Activated CD4-positive, alpha-beta T cell treated with anti-CD3 and anti-CD28 coated beads, Interleukin-2, amount 10 ng/mL, durations not matched to agents 24 days and 14 days (primary cell): ENCODE results near the gene MLANA. TPM values are rescaled to one million over a fixed set of nuclear protein-coding genes. Genes with fewer than 3 reads are reported as not detected.
"Not testable (repeated sequence)": the region's sequence is repeated elsewhere in the genome, so short reads cannot be mapped to it uniquely, and the experiment has no call there.

Source experiments
- DNase-seq: peaks from one replicate; pipeline ENCODE4 v3.0.0; 2022
- H3K27ac Mint-ChIP-seq: one replicate; pipeline ENCODE4 v1.8.0; 2022; ENCODE audit warnings: mild to moderate bottlenecking, mixed read lengths
- H3K27me3 Mint-ChIP-seq: one replicate; pipeline ENCODE4 v1.8.0; 2022; ENCODE audit warnings: mixed read lengths
- H3K36me3 Mint-ChIP-seq: one replicate; pipeline ENCODE4 v1.8.0; 2022; ENCODE audit warnings: low read depth, mild to moderate bottlenecking, mixed read lengths
- H3K4me1 Mint-ChIP-seq: one replicate; pipeline ENCODE4 v1.8.0; 2021; ENCODE audit warnings: mixed read lengths
- H3K4me3 Mint-ChIP-seq: one replicate; pipeline ENCODE4 v1.8.0; 2022; ENCODE audit warnings: mild to moderate bottlenecking, moderate library complexity, mixed read lengths
- H3K9me3 Mint-ChIP-seq: one replicate; pipeline ENCODE4 v1.8.0; 2021; ENCODE audit warnings: mixed read lengths
- intact Hi-C: fragments of 100-400 bp; cut with micrococcal nuclease; formaldehyde crosslinking; loops from one replicate; pipeline ENCODE4 v1.15.1; 2023
- total RNA-seq: library from RNA; stranded (reverse); gene quantifications from 2 replicates; pipeline ENCODE4 v1.2.3, GENCODE V29; 2022

Gene MLANA
- total RNA-seq, 1 donor from 2014 or later: not detected

- peaks cover 20% of the 10 kb centered on the region for H3K36me3 Mint-ChIP-seq
- no peaks in the 10 kb centered on the region for H3K27me3 Mint-ChIP-seq
- no peak overlapping the region for H3K27ac Mint-ChIP-seq
- intact Hi-C loops: no loop called here
- no peak for DNase-seq
- H3K4me3 Mint-ChIP-seq: no peak overlapping the region
- H3K4me1 Mint-ChIP-seq: peaks cover 27% of the 10 kb centered on the region
- H3K9me3 Mint-ChIP-seq: peaks cover 6% of the 10 kb centered on the region
Observed at GRCh38 chr9:5874048-5874447, 16.6 kb upstream of the MLANA start.

GRCh38 chr9:5876026-5876425, 14.7 kb upstream of the MLANA start:
- Mint-ChIP-seq H3K27ac (no peak overlapping the region), H3K4me3 (no peak overlapping the region), H3K9me3 (peaks cover 6% of the 10 kb centered on the region), H3K27me3 (no peaks in the 10 kb centered on the region), H3K4me1 (peaks cover 22% of the 10 kb centered on the region), H3K36me3 (peaks cover 17% of the 10 kb centered on the region)
- DNase-seq: no peak
- intact Hi-C loops: no loop called here

GRCh38 chr9:5876711-5877110, 14.0 kb upstream of the MLANA start:
- Mint-ChIP-seq H3K4me1 (peaks cover 22% of the 10 kb centered on the region), H3K27ac (no peak overlapping the region), H3K4me3 (no peak overlapping the region), H3K36me3 (peaks cover 17% of the 10 kb centered on the region), H3K9me3 (peaks cover 6% of the 10 kb centered on the region), H3K27me3 (no peaks in the 10 kb centered on the region)
- intact Hi-C loops: no loop called here
- no peak for DNase-seq

GRCh38 chr9:5879419-5880181, 11.1 kb upstream of the MLANA start:
- H3K36me3 Mint-ChIP-seq: peaks cover 13% of the 10 kb centered on the region
- no peak for DNase-seq
- intact Hi-C loops: loop anchor here (10.0 kb wide), 1 partner anchor 685 kb away; no protein-coding TSS in a partner anchor

GRCh38 chr9:5882244-5883012, 8.3 kb upstream of the MLANA start:
- not testable (repeated sequence) for H3K9me3 Mint-ChIP-seq, H3K4me3 Mint-ChIP-seq, H3K36me3 Mint-ChIP-seq, H3K27ac Mint-ChIP-seq, DNase-seq, H3K27me3 Mint-ChIP-seq
- intact Hi-C loops: loop anchor here (10.0 kb wide), 1 partner anchor 682 kb away; no protein-coding TSS in a partner anchor
- peaks cover 12% of the 10 kb centered on the region for H3K4me1 Mint-ChIP-seq

More at GRCh38 chr9:5879419-5880181, 11.1 kb upstream of the MLANA start:
- Mint-ChIP-seq H3K4me1 (peaks cover 12% of the 10 kb centered on the region), H3K27ac (no peak overlapping the region), H3K27me3 (no peaks in the 10 kb centered on the region), H3K9me3 (peaks cover 6% of the 10 kb centered on the region), H3K4me3 (no peak overlapping the region)

GRCh38 chr9:5884191-5884590, 6.5 kb upstream of the MLANA start:
- H3K4me1 Mint-ChIP-seq: peaks cover 12% of the 10 kb centered on the region
- intact Hi-C loops: loop anchor here (10.0 kb wide), 1 partner anchor 681 kb away; no protein-coding TSS in a partner anchor
- H3K27ac Mint-ChIP-seq: no peak overlapping the region
- no peak overlapping the region for H3K4me3 Mint-ChIP-seq
- H3K9me3 Mint-ChIP-seq: no peaks in the 10 kb centered on the region
- no peaks in the 10 kb centered on the region for H3K27me3 Mint-ChIP-seq
- DNase-seq: no peak
- H3K36me3 Mint-ChIP-seq: no peaks in the 10 kb centered on the region

GRCh38 chr9:5886114-5886939, 4.4 kb upstream of the MLANA start:
- Mint-ChIP-seq H3K27me3 (no peaks in the 10 kb centered on the region), H3K27ac (peak overlapping the region; percentile 26)

GRCh38 chr9:5892456-5893133, 1.9 kb downstream of the MLANA start:
- no peak for DNase-seq
- Mint-ChIP-seq H3K27me3 (no peaks in the 10 kb centered on the region), H3K4me3 (no peak overlapping the region), H3K27ac (no peak overlapping the region), H3K9me3 (no peaks in the 10 kb centered on the region), H3K36me3 (peaks cover 7% of the 10 kb centered on the region), H3K4me1 (peaks cover 2% of the 10 kb centered on the region)
- intact Hi-C loops: no loop called here

More at GRCh38 chr9:5886114-5886939, 4.4 kb upstream of the MLANA start:
- Mint-ChIP-seq H3K4me1 (peaks cover 9% of the 10 kb centered on the region), H3K36me3 (no peaks in the 10 kb centered on the region), H3K4me3 (no peak overlapping the region), H3K9me3 (no peaks in the 10 kb centered on the region)
- intact Hi-C loops: loop anchor here (1.0 to 10.0 kb wide), 5 partner anchors 71 to 678 kb away; no protein-coding TSS in a partner anchor
- peak; percentile 94 for DNase-seq

GRCh38 chr9:5893134-5893505, 2.4 kb downstream of the MLANA start:
- no peaks in the 10 kb centered on the region for H3K27me3 Mint-ChIP-seq
- intact Hi-C loops: no loop called here
- no peak overlapping the region for H3K27ac Mint-ChIP-seq
- H3K9me3 Mint-ChIP-seq: no peaks in the 10 kb centered on the region
- H3K4me3 Mint-ChIP-seq: no peak overlapping the region
- H3K4me1 Mint-ChIP-seq: peaks cover 3% of the 10 kb centered on the region
- no peak for DNase-seq
- H3K36me3 Mint-ChIP-seq: peaks cover 10% of the 10 kb centered on the region

GRCh38 chr9:5893591-5894236, 3.0 kb downstream of the MLANA start:
- Mint-ChIP-seq H3K9me3 (no peaks in the 10 kb centered on the region), H3K4me3 (no peak overlapping the region), H3K4me1 (peaks cover 3% of the 10 kb centered on the region), H3K36me3 (peaks cover 14% of the 10 kb centered on the region), H3K27ac (no peak overlapping the region), H3K27me3 (no peaks in the 10 kb centered on the region)
- intact Hi-C loops: no loop called here
- no peak for DNase-seq

GRCh38 chr9:5894237-5894959, 3.7 kb downstream of the MLANA start:
- Mint-ChIP-seq H3K4me1 (peaks cover 10% of the 10 kb centered on the region), H3K36me3 (peaks cover 14% of the 10 kb centered on the region), H3K27me3 (no peaks in the 10 kb centered on the region), H3K9me3 (no peaks in the 10 kb centered on the region), H3K27ac (no peak overlapping the region), H3K4me3 (no peak overlapping the region)
- DNase-seq: no peak
- intact Hi-C loops: no loop called here

GRCh38 chr9:5895782-5896181, 5.1 kb downstream of the MLANA start:
- Mint-ChIP-seq H3K4me1 (peaks cover 10% of the 10 kb centered on the region), H3K9me3 (no peaks in the 10 kb centered on the region), H3K27ac (no peak overlapping the region), H3K4me3 (no peak overlapping the region), H3K36me3 (peaks cover 14% of the 10 kb centered on the region), H3K27me3 (no peaks in the 10 kb centered on the region)
- no peak for DNase-seq
- intact Hi-C loops: no loop called here
